T47D (cell line): Measurements from ENCODE around the gene SNX7.

Experiments
- DNase-seq, 2 experiments: peaks; one replicate each; pipeline versions ENCODE4 v3.0.0 to v3.0.0-alpha.2; 2011 to 2012; ENCODE audit warnings: low read depth in 1 of 2, low spot score in 1 of 2
- JUND ChIP-seq: IDR thresholded peaks from 2 replicates; pipeline ENCODE4 v1.6.1; 2012; ENCODE audit warnings: low read depth
- in situ Hi-C: cut with HindIII; loops from 2 replicates; pipeline ENCODE4 v1.10.0; 2016; ENCODE audit warnings: low sequenced_read_pairs, low pct_unique_long_range_greater_than_20kb

SNX7 gene, protein sequence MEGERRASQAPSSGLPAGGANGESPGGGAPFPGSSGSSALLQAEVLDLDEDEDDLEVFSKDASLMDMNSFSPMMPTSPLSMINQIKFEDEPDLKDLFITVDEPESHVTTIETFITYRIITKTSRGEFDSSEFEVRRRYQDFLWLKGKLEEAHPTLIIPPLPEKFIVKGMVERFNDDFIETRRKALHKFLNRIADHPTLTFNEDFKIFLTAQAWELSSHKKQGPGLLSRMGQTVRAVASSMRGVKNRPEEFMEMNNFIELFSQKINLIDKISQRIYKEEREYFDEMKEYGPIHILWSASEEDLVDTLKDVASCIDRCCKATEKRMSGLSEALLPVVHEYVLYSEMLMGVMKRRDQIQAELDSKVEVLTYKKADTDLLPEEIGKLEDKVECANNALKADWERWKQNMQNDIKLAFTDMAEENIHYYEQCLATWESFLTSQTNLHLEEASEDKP

DNA sequence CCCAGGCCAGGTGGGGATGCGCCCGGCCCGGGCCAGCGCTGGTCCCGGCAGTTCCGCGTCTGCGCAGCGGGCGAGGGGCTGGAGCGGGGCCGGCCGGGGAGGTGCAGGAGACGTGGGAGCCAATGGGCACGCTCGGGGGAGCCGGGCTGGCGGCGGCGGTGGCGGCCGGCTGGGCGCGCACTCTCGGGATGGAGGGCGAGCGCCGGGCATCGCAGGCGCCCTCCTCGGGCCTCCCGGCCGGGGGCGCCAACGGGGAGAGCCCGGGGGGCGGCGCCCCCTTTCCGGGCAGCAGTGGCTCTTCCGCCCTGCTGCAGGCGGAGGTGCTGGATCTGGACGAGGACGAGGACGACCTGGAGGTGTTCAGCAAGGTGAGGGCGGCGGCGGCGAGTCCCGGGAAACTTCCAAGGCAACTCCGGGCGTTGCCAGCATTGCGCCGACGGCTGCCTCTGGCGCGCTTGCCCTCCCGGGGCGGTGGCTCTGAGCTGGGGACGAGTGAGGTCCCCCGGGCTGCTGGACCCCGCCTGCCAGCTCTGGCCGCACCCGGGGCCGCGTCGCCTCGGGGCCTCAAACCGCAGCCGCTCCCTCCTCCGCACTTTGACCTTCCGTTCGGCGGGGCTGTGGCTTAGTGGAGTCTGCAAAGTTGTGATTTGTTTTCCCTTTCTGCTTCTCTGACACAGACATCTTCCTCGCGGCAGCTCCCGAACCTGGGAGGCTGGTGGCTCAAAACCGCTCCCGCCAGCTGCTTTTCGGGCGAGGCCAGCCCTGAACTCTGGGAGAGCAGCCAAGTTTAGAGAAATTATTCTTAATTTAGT lies at the start of gene SNX7:
TSS of gene SNX7 (plus strand) at position 178 of the 812 bp plus-strand sequence. CDS start at position 189, 11 bp downstream.
- in situ Hi-C loops, result no loop called here
- no peak for TF ChIP-seq JUND
- DNase-seq, result peak in 1 of 2 experiments; percentile 1

DNA sequence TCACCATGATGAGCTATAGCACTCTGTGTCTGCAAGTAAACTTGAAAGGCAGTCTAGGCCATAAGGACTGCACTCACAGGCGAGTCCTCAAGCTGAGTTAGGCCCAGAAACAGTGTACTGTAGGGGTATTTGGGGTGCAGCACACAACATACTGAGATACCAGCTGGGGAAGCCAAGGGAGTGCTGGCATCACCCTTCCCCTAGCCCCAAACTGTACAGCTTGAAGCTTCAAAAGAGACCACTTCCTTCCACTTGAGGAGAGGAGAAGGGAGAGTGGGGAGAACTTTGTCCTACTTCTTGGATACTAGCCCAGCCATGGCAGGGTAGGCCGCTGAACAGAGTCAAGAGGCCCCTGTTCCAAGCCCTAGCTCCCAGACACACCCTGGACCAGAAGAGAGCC lies 24.2 kb upstream of the SNX7 start:
- no peak for DNase-seq
- TF ChIP-seq JUND, result no peak
- in situ Hi-C loops, result no loop called here

DNA sequence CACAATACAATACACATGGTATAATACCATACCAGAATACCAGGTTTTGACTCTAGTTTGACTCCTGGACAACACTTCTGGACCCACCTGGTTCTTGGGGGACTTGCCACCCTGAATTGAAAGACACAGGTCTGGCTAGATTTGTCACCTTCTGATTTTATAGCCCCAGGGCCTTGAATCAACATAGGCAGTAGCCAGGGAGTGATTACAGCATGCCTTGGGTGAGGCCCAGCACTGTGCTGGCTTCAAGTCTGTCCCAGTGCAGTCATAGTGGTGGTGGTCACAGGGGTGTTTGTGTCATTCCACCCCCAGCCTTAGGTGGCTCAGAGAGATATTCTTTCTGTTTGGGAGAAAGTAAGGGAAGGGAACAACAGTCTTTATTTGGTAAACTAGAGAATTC lies 23.3 kb upstream of the SNX7 start:
- no peak for TF ChIP-seq JUND
- in situ Hi-C loops, result no loop called here
- no peak for DNase-seq

DNA sequence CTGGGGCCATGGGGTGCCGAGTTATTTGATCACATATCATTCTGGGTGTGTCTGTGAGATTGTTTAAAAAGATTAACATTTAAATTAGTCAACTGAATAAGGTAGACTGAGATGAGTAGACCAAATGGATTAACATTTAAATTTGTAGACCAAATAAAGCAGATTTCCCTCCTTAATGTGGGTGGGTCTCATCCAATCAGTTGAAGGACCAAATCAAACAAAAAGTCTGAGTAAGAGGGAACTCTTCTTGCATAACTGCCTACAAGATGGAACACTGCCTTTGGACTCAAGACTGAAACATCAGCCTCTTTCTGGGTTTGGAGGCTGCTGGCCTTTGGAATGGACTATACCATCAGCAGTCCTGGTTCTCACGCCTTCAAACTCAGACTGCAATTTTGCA lies 17.0 kb upstream of the SNX7 start:
- in situ Hi-C loops, result no loop called here

DNA sequence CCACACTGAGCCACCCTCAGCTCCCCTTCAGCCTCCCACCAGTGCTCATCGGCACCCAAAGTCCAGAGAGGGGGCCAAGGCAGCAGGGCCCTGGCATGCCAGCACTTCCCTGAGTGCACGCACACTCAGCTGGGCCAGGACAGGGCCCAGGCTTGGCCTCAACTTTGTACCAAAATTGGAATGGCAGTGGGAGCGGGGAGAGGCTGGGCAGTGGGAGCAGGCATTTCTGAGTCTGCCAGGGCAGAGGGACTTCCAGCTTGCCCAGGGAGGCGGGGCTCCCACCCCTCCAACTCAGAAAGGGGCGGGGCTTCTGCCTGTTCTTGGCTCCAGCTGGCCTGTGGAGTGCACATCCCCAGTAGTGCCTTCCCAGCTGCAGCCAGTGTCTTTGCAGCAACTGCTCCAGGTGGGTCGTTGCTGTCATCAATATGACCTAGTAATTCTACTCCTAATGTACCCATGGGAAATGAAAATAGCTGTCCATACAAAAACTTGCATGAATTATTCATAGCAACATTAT lies 10.3 kb upstream of the SNX7 start:
- in situ Hi-C loops, result no loop called here
- DNase-seq, result no peak
- no peak for TF ChIP-seq JUND

More for the DNA sequence above, 17.0 kb upstream of the SNX7 start:
- no peak for TF ChIP-seq JUND
- no peak for DNase-seq

DNA sequence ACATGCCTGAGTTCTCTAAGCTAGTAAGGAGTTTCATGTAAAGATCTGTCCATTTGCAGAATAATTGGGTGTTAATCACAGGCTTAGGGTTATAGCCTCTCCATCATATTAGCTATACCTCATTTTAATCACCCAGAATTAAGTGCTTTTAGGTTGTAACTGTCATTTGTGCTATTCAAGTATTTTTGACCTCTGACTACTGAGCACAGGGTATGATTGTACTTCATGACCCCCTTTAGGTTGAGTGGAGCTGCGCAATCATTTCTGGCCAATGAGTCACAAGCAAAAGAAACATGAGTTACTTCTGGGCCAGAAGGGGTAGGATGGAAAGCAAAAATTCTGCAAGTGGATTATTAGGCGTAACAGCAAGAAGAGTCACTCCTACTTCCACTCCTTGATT lies 8.4 kb upstream of the SNX7 start:
- TF ChIP-seq JUND, result no peak
- no peak for DNase-seq

DNA sequence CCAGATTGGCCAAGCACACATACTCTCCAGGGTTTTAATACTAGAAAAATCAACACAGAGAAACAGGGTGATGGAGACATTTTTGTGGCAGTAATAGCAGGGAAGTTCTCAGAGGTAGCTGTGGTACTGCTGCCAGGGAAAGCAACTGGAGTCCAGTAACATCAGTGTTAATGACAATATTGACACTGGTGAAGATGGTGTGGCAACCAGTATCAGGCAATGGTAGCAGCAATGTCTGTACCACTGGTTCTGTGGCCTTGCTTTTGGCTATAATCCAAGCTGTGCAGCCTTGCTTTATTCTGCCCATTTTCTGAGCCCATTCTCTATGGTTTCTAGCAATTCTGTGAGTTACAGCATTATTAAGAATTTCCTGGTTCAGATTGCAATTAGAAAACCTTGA lies 1.6 kb upstream of the SNX7 start:
- in situ Hi-C loops, result no loop called here
- TF ChIP-seq JUND, result no peak
- DNase-seq, result no peak

More for the DNA sequence above, 8.4 kb upstream of the SNX7 start:
- in situ Hi-C loops, result no loop called here

DNA sequence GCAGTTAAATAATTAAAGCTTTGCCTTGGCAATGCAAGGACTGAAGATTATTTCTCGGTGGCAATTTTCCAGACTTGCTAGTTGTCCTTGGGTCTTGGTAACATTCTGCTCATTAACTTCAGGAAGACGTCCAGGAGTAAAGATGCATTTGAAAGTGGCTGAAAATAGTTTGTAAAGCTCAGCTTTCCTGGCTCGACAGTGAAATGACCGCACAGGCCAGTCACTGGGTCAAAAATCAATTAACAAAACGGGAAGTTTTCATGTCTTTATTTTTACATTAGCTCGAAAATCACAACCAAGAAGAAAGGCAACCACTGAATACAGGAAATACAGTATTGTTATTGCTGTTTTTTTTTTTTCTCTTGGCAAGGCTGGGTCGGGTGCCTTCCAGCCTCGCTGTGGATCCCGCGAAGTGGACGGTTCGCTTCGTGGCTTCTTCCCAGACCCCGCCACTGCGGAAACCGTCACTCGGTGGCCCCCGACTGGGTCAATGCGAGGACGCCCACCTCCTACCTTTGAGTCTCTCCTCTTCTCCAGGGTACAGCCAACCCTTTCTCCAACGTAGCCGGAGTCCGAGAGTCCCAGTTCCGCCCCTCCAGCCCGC lies 479 bp upstream of the SNX7 start:
- TF ChIP-seq JUND, result no peak
- no peak for DNase-seq
- in situ Hi-C loops, result no loop called here

DNA sequence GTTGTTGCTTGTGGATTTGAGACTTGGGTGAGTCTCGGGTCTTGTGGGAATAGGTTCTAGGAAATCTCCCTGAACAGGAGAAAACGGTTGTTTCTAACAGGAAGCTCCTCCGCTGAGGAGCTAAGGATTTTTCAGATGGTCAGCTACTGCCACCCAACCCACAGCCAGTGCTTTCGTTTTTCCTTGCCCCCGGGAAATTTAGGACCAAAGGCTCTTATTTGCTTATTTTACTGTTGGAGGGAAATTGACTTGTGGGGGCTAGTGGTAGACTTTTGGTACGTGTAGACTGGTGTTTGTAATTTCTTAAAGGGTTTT lies 792 bp downstream of the SNX7 start:
- DNase-seq, result peak; percentile 10 to 13
- in situ Hi-C loops, result no loop called here
- TF ChIP-seq JUND, result no peak

DNA sequence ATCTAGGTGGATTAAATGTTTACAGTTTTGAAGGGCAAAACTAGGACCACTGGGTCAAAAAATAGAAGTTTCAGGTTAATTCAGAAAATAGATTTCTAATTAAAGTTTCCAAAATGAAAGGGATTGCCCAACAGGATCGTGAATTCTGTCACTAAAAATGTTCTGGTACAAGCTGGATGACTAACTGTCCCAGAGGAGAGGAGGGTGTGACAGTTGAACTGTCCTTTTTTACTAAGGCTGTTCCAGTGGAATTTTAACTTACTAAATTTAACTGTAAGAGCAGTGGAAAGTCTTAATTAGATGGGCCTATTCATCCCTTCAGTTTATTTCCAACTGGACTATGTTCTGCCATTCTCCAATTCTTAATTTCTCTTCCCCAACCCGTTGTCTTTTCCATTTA lies 7.2 kb downstream of the SNX7 start:
- TF ChIP-seq JUND, result no peak
- DNase-seq, result no peak
- in situ Hi-C loops, result no loop called here

DNA sequence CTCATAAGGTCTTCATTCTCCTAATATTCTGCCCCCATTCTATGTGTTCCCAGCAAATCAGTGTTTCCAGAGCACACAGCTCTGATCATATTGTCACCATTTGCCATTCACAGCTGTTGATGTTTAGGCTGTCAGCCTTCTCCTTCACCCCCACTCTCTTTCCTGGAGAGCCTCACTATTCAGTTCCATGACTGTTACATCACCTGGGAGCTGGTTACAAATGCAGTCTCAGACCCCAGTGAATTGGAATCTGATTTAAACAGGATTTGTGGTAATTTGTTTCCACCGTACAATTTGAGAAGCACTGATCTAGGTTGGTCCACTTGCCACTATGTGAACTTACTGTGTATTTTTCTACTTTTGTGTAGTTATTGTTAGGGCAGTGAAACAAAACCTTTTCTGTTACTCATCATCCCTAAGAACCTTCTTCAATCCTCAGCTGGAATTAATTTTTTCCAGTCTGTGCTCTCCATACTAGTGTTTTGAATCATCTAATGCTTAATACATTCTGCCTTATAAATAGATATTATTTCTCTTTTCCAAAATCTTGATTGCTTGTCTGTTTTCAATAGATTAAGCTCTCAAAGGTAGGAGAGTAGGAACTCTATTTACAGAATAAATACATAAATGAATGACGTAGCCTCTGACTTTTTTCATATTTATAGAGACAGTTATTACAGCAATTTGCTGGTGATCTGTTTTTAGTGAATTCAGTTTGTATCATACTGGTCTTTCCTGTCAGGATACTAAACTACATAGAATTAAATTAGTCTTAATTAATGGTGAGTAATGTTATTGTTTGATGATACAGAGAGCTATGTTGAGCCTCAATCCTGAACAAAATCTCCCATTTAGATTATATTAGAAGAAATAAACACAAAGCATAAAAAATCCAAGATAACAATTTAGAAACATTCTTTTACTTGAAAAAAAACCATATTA lies 8.1 kb downstream of the SNX7 start:
- no peak for DNase-seq
- no peak for TF ChIP-seq JUND
- in situ Hi-C loops, result no loop called here

DNA sequence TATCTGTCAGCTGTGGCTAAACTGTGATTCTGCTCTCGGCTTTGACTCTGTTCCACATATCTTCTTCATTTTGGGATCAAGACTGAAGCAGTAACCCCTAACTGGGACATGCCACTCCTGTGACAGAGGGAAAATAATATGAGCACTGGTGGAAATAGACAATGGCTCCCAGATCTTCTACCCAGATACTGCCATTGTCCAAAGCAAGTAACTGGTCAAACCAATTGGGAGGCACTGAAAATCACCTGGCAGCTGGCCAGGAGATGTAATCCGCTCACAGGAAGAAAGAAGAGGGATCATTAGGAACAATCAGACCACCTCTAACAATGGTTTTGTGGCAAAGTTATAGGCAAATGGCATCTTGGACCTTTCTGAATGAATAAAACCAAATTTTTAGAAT lies 10.7 kb downstream of the SNX7 start:
- no peak for TF ChIP-seq JUND
- no peak for DNase-seq
- in situ Hi-C loops, result no loop called here
